A673 (cell line): Measurements from ENCODE around the gene ARHGAP26. TPM values are rescaled to one million over a fixed set of nuclear protein-coding genes. Genes with fewer than 3 reads are reported as not detected.

Experiments
- BruUV-seq: library from RNA; stranded (reverse); fragments of 400-500 nt; replicated peaks from 2 replicates; lab custom pipeline; 2021; lab: Mats Ljungman, UMichigan
- CTCF ChIA-PET: fragments of 300-600 bp; sonication (Branson Sonifier 250); formaldehyde crosslinking; loops from one replicate; lab custom pipeline; 2022; ENCODE audit warnings: antibody characterized with exemption; lab: Charles Lee
- POLR2A ChIA-PET: fragments of 300-600 bp; sonication (Branson Sonifier 250); formaldehyde crosslinking; loops from one replicate; lab custom pipeline; 2022; ENCODE audit warnings: antibody characterized with exemption; ENCODE audit not compliant: low non-redundant PET; lab: Charles Lee
- DNase-seq: peaks from one replicate; pipeline ENCODE4 v3.0.0-alpha.2; 2015; ENCODE audit warnings: low spot score
- H3K27ac ChIP-seq: fragments of 200-600 bp; sonication (generic); 2 replicates; pipeline ENCODE4 v1.5.1; 2016; ENCODE audit warnings: mixed run types, low read depth, mild to moderate bottlenecking, mixed read lengths, antibody characterized with exemption, low read length; ENCODE audit not compliant: poor library complexity, severe bottlenecking
- H3K27me3 ChIP-seq: fragments of 200-600 bp; sonication (generic); replicated peaks from 2 replicates; pipeline ENCODE4 v1.6.1; 2017; ENCODE audit warnings: mixed run types, low read depth, mild to moderate bottlenecking, mixed read lengths, antibody characterized with exemption, low read length; ENCODE audit not compliant: insufficient read depth, poor library complexity
- H3K36me3 ChIP-seq: fragments of 200-600 bp; sonication (generic); 2 replicates; pipeline ENCODE4 v1.6.1; 2016; ENCODE audit warnings: mixed run types, mild to moderate bottlenecking, mixed read lengths, antibody characterized with exemption, low read length; ENCODE audit not compliant: insufficient read depth, poor library complexity, severe bottlenecking
- H3K4me1 ChIP-seq: fragments of 200-600 bp; sonication (generic); 2 replicates; pipeline ENCODE4 v1.6.1; 2017; ENCODE audit warnings: mixed run types, mild to moderate bottlenecking, mixed read lengths, antibody characterized with exemption, low read length; ENCODE audit not compliant: insufficient read depth, poor library complexity, severe bottlenecking
- H3K4me3 ChIP-seq: fragments of 200-600 bp; sonication (generic); 2 replicates; pipeline ENCODE4 v1.5.1; 2016; ENCODE audit warnings: low read depth, mixed run types, mild to moderate bottlenecking, mixed read lengths, low read length; ENCODE audit not compliant: poor library complexity, severe bottlenecking
- H3K9me3 ChIP-seq: fragments of 200-600 bp; sonication (generic); 2 replicates; pipeline ENCODE4 v1.6.1; 2016; ENCODE audit warnings: mixed run types, low read depth, mild to moderate bottlenecking, mixed read lengths, antibody characterized with exemption, low read length; ENCODE audit not compliant: poor library complexity, severe bottlenecking
- CTCF ChIP-seq: fragments of 300-800, 200-600 bp; sonication (generic); conservative IDR thresholded peaks from 2 replicates; pipeline ENCODE4 v1.5.1; 2017; ENCODE audit warnings: low read depth, mild to moderate bottlenecking, antibody characterized with exemption, low read length, moderate library complexity, mixed read lengths
- EZH2 ChIP-seq: fragments of 200-600 bp; sonication (generic); IDR thresholded peaks from 2 replicates; pipeline ENCODE4 v1.6.1; 2017; ENCODE audit warnings: borderline replicate concordance, low read depth, mild to moderate bottlenecking, mixed read lengths, antibody characterized with exemption, low read length; ENCODE audit not compliant: poor library complexity, severe bottlenecking
- intact Hi-C: fragments of 100-400 bp; cut with micrococcal nuclease; formaldehyde crosslinking; loops from one replicate; pipeline ENCODE4 v1.10.0; 2022; ENCODE audit not compliant: unreplicated experiment
- total RNA-seq: library from RNA; stranded (reverse); gene quantifications from 2 replicates; pipeline ENCODE4 v1.2.3, GENCODE V29; 2021

ARHGAP26 gene
- total RNA-seq, 1 experiment from 2014 or later: 25.5 TPM

DNA sequence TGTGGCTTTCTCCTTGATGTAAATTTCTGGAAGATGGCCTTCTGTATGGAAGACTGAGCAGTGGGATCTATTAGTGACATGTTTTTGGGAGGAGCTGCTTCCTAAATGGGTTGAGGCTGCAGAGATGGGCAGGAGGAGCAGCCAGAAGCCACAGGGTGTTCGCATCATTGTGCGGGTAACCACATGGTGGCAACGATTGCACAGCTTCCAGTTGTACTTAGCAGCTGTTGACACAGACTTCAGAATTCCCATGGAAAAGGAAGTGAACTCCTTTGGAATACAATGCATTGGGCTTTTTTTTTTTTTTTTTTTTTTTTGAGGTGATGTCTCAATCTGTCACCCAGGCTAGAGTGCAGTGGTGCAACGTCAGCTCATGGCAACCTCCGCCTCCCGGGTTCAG is 336.0 kb downstream of the ARHGAP26 start:
- no peaks in the 10 kb centered on the region for H3K4me1 ChIP-seq
- no peaks in the 10 kb centered on the region for H3K27me3 ChIP-seq
- TF ChIP-seq CTCF (peak; percentile 48), EZH2 (no peak)
- no peaks in the 10 kb centered on the region for H3K36me3 ChIP-seq
- H3K9me3 ChIP-seq: no peaks in the 10 kb centered on the region
- H3K4me3 ChIP-seq: no peak overlapping the region
- intact Hi-C loops: loop anchor here (2.0 kb wide), 1 partner anchor 719 kb away; no protein-coding TSS in a partner anchor
- DNase-seq: peak; percentile 60
- no peak overlapping the region for H3K27ac ChIP-seq
- no TSS peak for BruUV-seq
- ChIA-PET CTCF (interaction anchor here (0.6 to 0.7 kb wide), 3 partner anchors 307 to 719 kb away, joined by 3 to 12 read pairs (median 10); no protein-coding TSS in a partner anchor), POLR2A (no interaction called here)

- no TSS peak for BruUV-seq
- TF ChIP-seq EZH2 (no peak), CTCF (no peak)
- H3K27me3 ChIP-seq: no peaks in the 10 kb centered on the region
- CTCF ChIA-PET: no interaction called here
- no peaks in the 10 kb centered on the region for H3K36me3 ChIP-seq
- POLR2A ChIA-PET: no interaction called here
- H3K4me3 ChIP-seq: no peak overlapping the region
- no peaks in the 10 kb centered on the region for H3K4me1 ChIP-seq
- DNase-seq: peak; percentile 15
- intact Hi-C loops: no loop called here
- no peak overlapping the region for H3K27ac ChIP-seq
- H3K9me3 ChIP-seq: no peaks in the 10 kb centered on the region
Observed at GRCh38 chr5:143108498-143109128, 338.4 kb downstream of the ARHGAP26 start.

- TF ChIP-seq CTCF (no peak), EZH2 (no peak)
- intact Hi-C loops: no loop called here
- Histone ChIP-seq H3K4me3 (no peak overlapping the region), H3K4me1 (no peaks in the 10 kb centered on the region), H3K27me3 (no peaks in the 10 kb centered on the region), H3K27ac (no peak overlapping the region), H3K36me3 (no peaks in the 10 kb centered on the region), H3K9me3 (no peaks in the 10 kb centered on the region)
- ChIA-PET CTCF (no interaction called here), POLR2A (no interaction called here)
- DNase-seq: no peak
- BruUV-seq: no TSS peak
Observed at GRCh38 chr5:143110591-143110990, 340.4 kb downstream of the ARHGAP26 start.
